ENCODE data around the gene PARP16.
A peak's percentile ranks its signal among the peaks of the same experiment; 100 is the strongest.

PARP16 gene

GRCh38 chr15:65286704-65287519, at the start of gene PARP16:
PARP16 (minus strand) TSS chr15:65286883; CDS start chr15:65286426, 457 bp downstream.
- DNase-seq: peak; percentile 98

DNA sequence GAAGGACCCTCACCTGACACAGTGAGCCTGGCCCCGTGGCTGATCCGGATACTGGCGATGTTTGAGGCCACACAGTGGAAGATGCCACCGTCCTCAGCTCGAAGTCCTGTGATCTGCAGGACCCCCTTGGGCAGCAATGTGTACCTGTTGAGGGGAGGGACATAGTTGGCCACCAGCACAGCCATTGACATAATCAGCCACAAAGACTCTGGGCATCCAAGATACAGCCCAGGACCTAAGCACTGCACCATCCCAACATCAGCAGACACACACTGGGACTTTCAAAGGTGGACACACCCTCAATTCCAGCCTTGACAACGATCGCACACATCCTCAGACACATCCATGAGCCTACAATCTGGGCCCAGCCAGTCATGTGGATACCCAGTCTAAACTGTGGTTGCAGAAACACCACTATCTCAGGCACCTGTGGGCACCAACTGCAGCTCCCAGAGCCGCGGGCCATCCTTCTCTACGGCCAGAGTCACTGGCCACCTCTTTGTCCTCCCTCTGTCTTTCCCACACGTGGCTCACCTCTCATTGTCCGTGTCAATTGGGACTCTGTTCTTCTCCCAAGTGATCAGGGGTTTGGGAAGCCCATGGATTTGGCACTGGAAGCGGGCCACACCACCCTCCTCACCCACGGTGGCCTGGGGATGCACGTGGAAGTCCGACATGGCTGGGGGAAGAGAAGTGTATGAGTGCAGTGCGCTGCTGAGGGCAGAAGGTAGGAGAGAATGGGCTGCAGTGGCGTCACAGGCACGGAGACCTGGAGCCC, 48.8 kb upstream of the PARP16 start:
- no peak for DNase-seq

DNA sequence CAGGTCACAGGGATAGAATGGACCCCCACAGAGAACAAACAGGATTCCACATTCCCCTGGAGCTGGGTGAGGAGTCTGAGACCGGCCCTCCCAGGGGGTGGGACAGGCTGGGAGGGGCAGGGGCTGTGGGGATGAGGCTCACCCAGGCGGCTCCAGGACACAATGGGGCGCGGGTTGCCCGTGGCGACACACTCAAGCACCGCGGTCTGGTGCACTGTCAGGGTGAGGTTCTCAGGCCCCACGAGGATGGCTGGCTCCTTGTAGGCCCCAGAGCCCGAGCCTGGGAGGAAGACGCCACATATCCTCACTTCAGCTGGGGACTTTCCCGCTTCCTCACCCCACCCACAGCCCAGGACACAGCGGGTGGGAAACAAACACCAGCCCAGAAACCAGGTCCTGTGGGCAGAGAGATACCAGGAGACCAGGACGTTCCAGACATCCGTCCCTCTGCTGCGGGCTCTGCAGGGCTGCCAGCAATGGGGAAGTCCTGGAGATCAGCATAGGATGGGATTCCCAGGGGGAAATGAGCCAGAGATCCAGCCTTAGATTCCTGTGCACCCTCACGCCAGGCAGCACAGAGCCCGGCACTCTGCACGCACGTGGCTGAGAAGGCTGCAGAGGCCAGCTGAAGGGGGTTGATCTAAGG, 48.0 kb upstream of the PARP16 start:
- peak; percentile 35 for DNase-seq

DNA sequence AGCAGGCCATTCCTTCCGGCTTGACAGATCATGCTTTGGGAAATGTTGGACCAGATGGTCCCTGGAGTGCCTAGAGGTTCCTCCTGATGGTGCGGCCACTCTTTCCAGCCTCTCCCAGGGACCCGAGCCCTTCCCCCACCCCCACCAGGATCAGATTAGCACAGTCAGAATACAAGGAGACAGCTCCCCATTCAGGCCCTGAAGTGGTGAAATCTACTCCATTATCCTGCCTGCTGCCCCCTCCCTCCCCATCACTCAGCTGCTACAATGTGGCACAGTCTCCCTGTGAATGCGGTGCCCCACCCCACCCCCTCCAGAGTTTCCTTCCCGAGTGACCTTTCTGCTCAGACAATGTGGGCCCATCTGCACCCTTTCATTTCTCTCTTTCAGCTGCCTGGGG, 47.2 kb upstream of the PARP16 start:
- DNase-seq: no peak

DNA sequence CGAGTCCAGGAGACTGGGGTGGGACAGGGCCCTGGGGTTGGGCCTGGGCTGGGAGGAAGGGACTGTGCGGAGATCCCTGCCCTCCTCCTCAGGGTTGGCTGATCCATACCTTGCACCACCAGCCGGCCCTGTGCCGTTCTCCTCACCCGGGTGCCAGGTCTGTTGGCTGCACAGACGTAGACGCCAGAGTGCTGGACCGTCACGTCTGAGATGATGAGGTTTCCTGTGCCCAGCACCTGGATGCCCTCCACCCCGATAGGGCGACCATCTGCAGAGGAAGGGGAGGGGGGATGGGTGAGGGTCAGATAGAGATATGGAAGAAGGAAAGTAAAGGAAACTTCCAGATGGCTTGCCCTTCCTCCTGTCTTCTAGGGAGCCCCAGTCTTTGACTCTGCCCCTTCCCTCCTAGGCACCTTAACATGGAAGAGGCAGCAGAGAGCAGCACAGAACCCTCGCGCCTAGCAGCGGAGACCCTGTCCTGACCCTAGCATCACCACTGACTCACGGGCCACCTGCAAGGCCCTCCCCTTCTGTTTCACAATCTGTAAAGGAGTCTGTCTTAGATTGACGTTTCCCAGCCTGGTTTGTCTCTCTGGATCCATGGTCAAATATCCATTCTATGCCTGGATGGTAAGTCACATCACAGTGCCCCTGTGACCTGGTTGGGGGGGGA, 46.6 kb upstream of the PARP16 start:
- DNase-seq: peak; percentile 65

DNA sequence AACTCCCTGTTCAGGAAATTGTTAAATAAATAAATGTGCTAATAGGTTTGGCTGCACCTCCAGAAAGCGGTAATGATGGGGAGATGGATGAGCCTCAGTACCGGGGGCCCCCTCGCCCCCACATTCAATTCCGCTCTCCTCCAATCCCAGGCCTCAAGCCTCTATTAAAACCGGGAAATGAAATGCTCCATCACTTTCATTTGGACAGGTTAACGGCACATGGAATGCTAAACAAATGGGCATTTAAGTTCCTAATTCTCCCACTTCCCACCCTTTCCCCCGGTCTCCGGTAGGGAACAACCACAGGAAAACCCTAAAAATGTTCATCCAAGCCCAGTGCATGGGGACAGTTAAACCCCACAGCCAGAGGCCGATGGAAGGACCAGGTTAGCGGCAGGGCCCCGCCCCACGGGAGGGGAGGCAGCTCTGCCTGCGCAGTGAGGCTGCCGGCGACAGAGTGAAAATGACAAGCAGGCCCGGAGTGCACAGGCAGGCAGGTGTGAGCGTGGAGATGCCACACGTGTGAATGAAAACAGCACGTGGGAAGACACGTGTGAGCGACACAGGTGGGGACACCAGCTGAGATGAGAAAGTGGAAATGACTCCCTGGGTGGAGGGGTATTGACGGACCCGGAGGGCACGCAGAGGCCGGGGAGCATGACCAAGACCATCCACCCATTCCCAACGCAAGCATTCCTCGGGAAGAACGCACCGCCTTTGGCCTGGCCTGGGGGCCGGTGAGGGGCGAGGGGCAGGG, 45.9 kb upstream of the PARP16 start:
- DNase-seq: no peak

- DNase-seq: peak; percentile 64
Measured at GRCh38 chr15:65331811-65332210, 45.1 kb upstream of the PARP16 start.

GRCh38 chr15:65330934-65331645, 44.4 kb upstream of the PARP16 start:
- no peak for DNase-seq

- peak; percentile 38 for DNase-seq
Measured at GRCh38 chr15:65329984-65330735, 43.5 kb upstream of the PARP16 start.

- no peak for DNase-seq
Measured at GRCh38 chr15:65329288-65329983, 42.8 kb upstream of the PARP16 start.

- no peak for DNase-seq
Measured at GRCh38 chr15:65328506-65329287, 42.0 kb upstream of the PARP16 start.

DNA sequence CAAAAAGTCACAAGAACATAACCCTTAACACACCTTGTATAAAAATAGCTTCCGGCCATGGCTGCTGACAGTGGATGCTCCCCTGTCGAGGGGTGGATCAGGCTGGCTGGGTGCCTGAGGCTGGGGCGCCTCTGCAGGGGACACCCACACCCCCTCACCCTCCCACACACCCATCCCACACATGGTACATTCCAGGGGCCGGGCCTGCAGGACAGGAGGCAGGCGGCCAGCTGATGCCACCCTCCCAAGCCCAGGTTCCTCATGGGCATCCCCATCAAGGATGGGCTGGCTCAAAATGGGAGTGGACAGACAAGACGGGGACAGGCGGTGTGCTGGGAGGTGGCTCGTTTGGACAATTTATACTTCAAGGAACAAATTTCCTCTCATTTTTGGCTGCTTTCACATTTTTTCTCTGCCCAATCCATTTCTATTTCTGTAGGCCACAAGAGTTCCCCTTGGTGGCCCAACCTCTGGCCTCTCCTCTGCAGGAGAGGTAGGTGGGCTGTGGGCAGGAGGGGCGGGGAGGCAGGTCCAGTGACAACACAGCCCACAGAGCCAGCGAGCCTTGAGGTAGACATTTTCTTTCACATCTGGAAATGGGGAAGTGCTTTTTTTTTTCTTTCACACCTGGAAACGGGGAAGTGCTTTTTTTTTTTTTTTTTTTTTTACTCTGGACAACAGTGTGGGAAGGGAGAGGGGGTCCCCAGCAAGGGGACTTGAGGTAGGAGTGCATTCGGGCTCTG, 41.1 kb upstream of the PARP16 start:
- peak; percentile 68 for DNase-seq

GRCh38 chr15:65326818-65327217, 40.1 kb upstream of the PARP16 start:
- no peak for DNase-seq

DNA sequence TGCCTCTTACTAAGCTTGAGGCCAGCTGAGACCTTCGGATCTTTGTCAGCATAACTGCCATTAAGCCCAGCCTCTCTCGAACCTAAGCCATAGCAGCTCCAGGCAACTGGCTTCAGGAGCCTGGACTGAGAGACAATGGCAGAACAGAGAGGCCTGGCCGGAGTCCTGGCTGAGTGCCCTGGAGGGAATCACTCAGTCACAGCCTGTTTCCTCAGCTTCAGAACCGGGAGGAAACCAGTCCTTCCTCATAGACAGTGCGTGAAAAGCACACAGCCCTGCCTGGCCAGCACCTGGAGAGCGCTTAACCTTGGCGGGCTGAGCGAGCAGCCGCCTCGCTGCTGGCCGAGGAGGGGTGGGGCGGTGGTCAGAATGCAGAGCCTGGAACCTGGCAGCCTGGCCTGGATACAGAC, 39.4 kb upstream of the PARP16 start:
- peak; percentile 41 for DNase-seq

GRCh38 chr15:65323071-65323511, 36.4 kb upstream of the PARP16 start:
- DNase-seq: peak; percentile 100

DNA sequence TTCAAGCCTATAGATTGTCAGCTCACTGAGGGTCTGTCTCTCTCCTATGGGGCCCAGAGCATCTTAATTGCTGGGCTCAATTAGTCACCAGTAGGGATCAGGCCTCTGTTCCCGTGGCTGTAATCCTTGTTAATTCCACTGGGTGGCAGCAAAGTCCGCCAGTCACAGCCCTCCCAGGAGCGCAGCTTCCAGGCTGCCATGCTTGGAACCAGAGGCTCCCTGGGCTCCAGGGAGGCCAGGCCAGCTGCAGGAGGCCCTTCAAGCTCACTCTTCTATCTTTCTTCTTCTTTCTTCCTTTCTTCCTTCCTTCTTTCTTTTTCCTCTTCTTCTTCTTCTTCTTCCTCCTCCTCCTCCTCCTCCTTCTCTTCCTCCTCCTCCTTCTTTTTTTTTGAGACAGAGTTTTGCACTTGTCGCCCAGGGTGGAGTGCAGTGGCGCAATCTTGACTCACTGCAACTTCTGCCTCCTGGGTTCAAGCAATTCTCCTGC, 32.2 kb upstream of the PARP16 start:
- DNase-seq: peak; percentile 91

- no peak for DNase-seq
Measured at GRCh38 chr15:65312400-65312916, 25.8 kb upstream of the PARP16 start.

- no peak for DNase-seq
Measured at GRCh38 chr15:65311760-65312159, 25.1 kb upstream of the PARP16 start.

Data from RPMI8226 (cell line).